Fibroblast of skin of left biceps (primary cell): ENCODE results near the gene PAK2.
"Not testable (repeated sequence)": the region's sequence is repeated elsewhere in the genome, so short reads cannot be mapped to it uniquely, and the experiment has no call there.

Source experiments
- DNase-seq, 2 experiments: peaks; one replicate each; pipeline ENCODE4 v3.0.0-alpha.2; 2013; ENCODE audit warnings: low read depth in 2 of 2

Gene PAK2

GRCh38 chr3:196739671-196740480, at the start of gene PAK2:
TSS of gene PAK2 (plus strand) at chr3:196739857. CDS start at chr3:196782647, 42,790 bp downstream.
- peak; percentile 67 to 72 for DNase-seq

GRCh38 chr3:196689941-196690660, 49.6 kb upstream of the PAK2 start:
- no peak for DNase-seq

GRCh38 chr3:196691386-196691785, 48.3 kb upstream of the PAK2 start:
- no peak for DNase-seq

GRCh38 chr3:196694202-196694638, 45.4 kb upstream of the PAK2 start:
- DNase-seq = no peak

- DNase-seq = no peak
Observed at GRCh38 chr3:196694941-196695848, 44.5 kb upstream of the PAK2 start.

- no peak for DNase-seq
Observed at GRCh38 chr3:196695849-196696226, 43.8 kb upstream of the PAK2 start.

GRCh38 chr3:196697270-196697669, 42.4 kb upstream of the PAK2 start:
- no peak for DNase-seq

GRCh38 chr3:196699749-196700148, 39.9 kb upstream of the PAK2 start:
- no peak for DNase-seq

- DNase-seq = no peak
Observed at GRCh38 chr3:196700801-196701200, 38.9 kb upstream of the PAK2 start.

GRCh38 chr3:196706327-196706726, 33.3 kb upstream of the PAK2 start:
- DNase-seq = no peak

- DNase-seq = no peak
Observed at GRCh38 chr3:196706731-196707130, 32.9 kb upstream of the PAK2 start.

- no peak for DNase-seq
Observed at GRCh38 chr3:196707566-196707965, 32.1 kb upstream of the PAK2 start.

- no peak for DNase-seq
Observed at GRCh38 chr3:196708467-196708866, 31.2 kb upstream of the PAK2 start.

GRCh38 chr3:196711838-196712513, 27.7 kb upstream of the PAK2 start, which contains the start of the genes CEP19 and PIGX:
TSS of gene CEP19 (minus strand) at chr3:196712250. CDS start at chr3:196708657, 3,593 bp downstream.
TSS of gene PIGX (plus strand) at chr3:196712377.
- DNase-seq = peak in 1 of 2 experiments; percentile 62

GRCh38 chr3:196712514-196713413, 26.9 kb upstream of the PAK2 start:
- DNase-seq = no peak

GRCh38 chr3:196717162-196717561, 22.5 kb upstream of the PAK2 start:
- DNase-seq = not testable (repeated sequence)

- no peak for DNase-seq
Observed at GRCh38 chr3:196721097-196721496, 18.6 kb upstream of the PAK2 start.

- DNase-seq = no peak
Observed at GRCh38 chr3:196726788-196727675, 12.6 kb upstream of the PAK2 start.

- no peak for DNase-seq
Observed at GRCh38 chr3:196735751-196736150, 3.9 kb upstream of the PAK2 start.
